ENCODE measurements around the gene SNRNP25. TPM values are rescaled to one million over a fixed set of nuclear protein-coding genes. Genes with fewer than 3 reads are reported as not detected.
A peak's percentile ranks its signal among the peaks of the same experiment; 100 is the strongest.

The SNRNP25 gene
- total and polyA plus RNA-seq, 2 donors from 2014 or later: 14.7 to 60.3 TPM

- H3K27ac ChIP-seq (ENCODE audit: low read depth in 2 of 2, low read length in 2 of 2): no peak overlapping the region
- peaks cover 0 to 4% (median 4%) of the 10 kb centered on the region in 3 donors for H3K36me3 ChIP-seq (ENCODE audit: control insufficient read depth in 2 of 3, insufficient read depth in 3 of 3, low read length in 3 of 3)
- intact Hi-C loops (cut with DNase I): no loop called here
- TF ChIP-seq, protein P1, sequence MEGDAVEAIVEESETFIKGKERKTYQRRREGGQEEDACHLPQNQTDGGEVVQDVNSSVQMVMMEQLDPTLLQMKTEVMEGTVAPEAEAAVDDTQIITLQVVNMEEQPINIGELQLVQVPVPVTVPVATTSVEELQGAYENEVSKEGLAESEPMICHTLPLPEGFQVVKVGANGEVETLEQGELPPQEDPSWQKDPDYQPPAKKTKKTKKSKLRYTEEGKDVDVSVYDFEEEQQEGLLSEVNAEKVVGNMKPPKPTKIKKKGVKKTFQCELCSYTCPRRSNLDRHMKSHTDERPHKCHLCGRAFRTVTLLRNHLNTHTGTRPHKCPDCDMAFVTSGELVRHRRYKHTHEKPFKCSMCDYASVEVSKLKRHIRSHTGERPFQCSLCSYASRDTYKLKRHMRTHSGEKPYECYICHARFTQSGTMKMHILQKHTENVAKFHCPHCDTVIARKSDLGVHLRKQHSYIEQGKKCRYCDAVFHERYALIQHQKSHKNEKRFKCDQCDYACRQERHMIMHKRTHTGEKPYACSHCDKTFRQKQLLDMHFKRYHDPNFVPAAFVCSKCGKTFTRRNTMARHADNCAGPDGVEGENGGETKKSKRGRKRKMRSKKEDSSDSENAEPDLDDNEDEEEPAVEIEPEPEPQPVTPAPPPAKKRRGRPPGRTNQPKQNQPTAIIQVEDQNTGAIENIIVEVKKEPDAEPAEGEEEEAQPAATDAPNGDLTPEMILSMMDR (IDR thresholded peaks at IDR 0.05; ENCODE audit: borderline replicate concordance, extremely low read depth, insufficient read depth): no peak
- FAIRE-seq: no peak
- no peaks in the 10 kb centered on the region for H3K27me3 ChIP-seq (ENCODE audit: control insufficient read depth, insufficient read depth, low read length)
- H3K4me1 ChIP-seq (ENCODE audit: control insufficient read depth in 2 of 3, insufficient read depth in 2 of 3, low read depth in 1 of 3, low read length in 3 of 3): peaks cover 0 to 7% (median 0%) of the 10 kb centered on the region in 3 donors
- H3K4me3 ChIP-seq (ENCODE audit: low read length in 3 of 3): no peak overlapping the region
- no peak for DNase-seq
- no peaks in the 10 kb centered on the region for H3K9me3 ChIP-seq (ENCODE audit: control insufficient read depth in 2 of 3, insufficient read depth in 1 of 3, low read length in 3 of 3)
- H3K9ac ChIP-seq (ENCODE audit: low read length in 3 of 3): no peak overlapping the region
Measured at GRCh38 chr16:62968-63391, 9.4 kb downstream of the SNRNP25 start.

GRCh38 chr16:63466-63865, 9.8 kb downstream of the SNRNP25 start:
- intact Hi-C loops (cut with DNase I): no loop called here
- FAIRE-seq (no peak), DNase-seq (peak in 1 of 5 donors; percentile 27)
- H3K36me3 ChIP-seq (ENCODE audit: control insufficient read depth in 2 of 3, insufficient read depth in 3 of 3, low read length in 3 of 3): peaks cover 0 to 4% (median 0%) of the 10 kb centered on the region in 3 donors
- H3K9me3 ChIP-seq (ENCODE audit: control insufficient read depth in 2 of 3, insufficient read depth in 1 of 3, low read length in 3 of 3): no peaks in the 10 kb centered on the region
- TF ChIP-seq, protein P1 (IDR thresholded peaks at IDR 0.05; ENCODE audit: borderline replicate concordance, extremely low read depth, insufficient read depth): no peak
- H3K27me3 ChIP-seq (ENCODE audit: control insufficient read depth, insufficient read depth, low read length): no peaks in the 10 kb centered on the region
- H3K27ac ChIP-seq (ENCODE audit: low read depth in 2 of 2, low read length in 2 of 2): no peak overlapping the region
- H3K9ac ChIP-seq (ENCODE audit: low read length in 3 of 3): no peak overlapping the region
- H3K4me1 ChIP-seq (ENCODE audit: control insufficient read depth in 2 of 3, insufficient read depth in 2 of 3, low read depth in 1 of 3, low read length in 3 of 3): peaks cover 0 to 7% (median 0%) of the 10 kb centered on the region in 3 donors
- no peak overlapping the region for H3K4me3 ChIP-seq (ENCODE audit: low read length in 3 of 3)

DNA sequence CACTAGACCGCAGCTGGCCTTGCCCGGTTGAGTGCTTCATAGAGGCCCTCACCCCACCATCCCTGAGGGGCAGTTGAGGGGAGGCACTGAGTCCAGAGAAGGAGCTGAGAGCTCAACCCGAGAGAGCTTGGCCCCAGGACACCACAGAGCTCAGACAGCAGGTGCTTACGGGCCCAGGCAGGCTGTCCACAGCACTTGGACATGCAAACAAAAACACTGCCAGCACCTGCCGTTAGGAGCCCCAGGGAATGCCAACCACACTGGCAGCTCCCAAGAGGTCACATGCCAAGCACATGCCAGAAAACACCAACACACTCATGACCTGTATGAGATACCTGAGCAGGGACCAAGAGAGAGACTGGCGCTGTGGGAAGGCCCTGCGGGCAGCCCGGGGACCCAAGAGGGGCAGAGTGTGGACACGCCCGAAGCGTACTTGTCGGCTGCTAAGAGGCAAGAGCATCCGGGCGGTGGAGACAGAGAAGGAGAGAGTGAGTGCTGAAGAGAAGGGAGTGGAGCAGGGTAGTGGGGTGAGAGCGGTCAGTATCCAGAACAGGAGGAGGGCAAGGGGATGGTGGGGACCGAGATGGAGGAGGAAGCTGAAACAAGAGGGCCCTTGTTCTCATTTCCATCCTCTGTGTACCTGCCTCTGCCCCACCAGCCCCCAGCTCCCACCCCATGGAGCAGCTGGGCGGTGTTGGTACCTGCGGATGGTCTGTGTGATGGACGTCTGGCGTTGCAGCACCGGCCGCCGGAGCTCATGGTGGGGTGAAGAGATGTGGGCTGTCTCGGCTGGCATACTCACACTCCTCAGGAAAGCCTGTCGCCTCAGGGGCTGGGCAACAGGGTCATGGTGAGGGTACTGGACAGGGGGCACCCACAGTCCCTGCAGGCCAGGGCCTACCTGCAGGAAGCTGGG, 10.6 kb downstream of the SNRNP25 start:
- Histone ChIP-seq H3K4me1 (ENCODE audit: control insufficient read depth in 2 of 3, insufficient read depth in 2 of 3, low read depth in 1 of 3, low read length in 3 of 3) (peaks cover 0 to 7% (median 0%) of the 10 kb centered on the region in 3 donors), H3K27me3 (ENCODE audit: control insufficient read depth, insufficient read depth, low read length) (no peaks in the 10 kb centered on the region), H3K9me3 (ENCODE audit: control insufficient read depth in 2 of 3, insufficient read depth in 1 of 3, low read length in 3 of 3) (no peaks in the 10 kb centered on the region), H3K27ac (ENCODE audit: low read depth in 2 of 2, low read length in 2 of 2) (no peak overlapping the region), H3K36me3 (ENCODE audit: control insufficient read depth in 2 of 3, insufficient read depth in 3 of 3, low read length in 3 of 3) (peaks cover 0 to under 1% (median 0%) of the 10 kb centered on the region in 3 donors), H3K4me3 (ENCODE audit: low read length in 3 of 3) (no peak overlapping the region), H3K9ac (ENCODE audit: low read length in 3 of 3) (no peak overlapping the region)
- TF ChIP-seq, protein P1 (IDR thresholded peaks at IDR 0.05; ENCODE audit: borderline replicate concordance, extremely low read depth, insufficient read depth): no peak
- DNase-seq (peak in 2 of 5 donors; percentile 32 to 64), FAIRE-seq (no peak)
- intact Hi-C loops (cut with DNase I): no loop called here
